Prostate gland (tissue), 2 donors: ENCODE measurements around the gene RND3. TPM values are rescaled to one million over a fixed set of nuclear protein-coding genes. Genes with fewer than 3 reads are reported as not detected.

Experiments
- DNase-seq: peaks from one replicate; pipeline ENCODE4 v3.0.0-alpha.2; 2019; ENCODE audit warnings: low spot score
- H3K27ac ChIP-seq, 2 donors: fragments of 200-600 bp; sonication (generic); 2 replicates each; pipeline ENCODE4 v1.5.1; 2017 to 2019
- H3K27me3 ChIP-seq: fragments of 200-600 bp; sonication (generic); replicated peaks from 2 replicates; pipeline ENCODE4 v1.5.1; 2019; ENCODE audit not compliant: insufficient read depth
- H3K36me3 ChIP-seq, 2 donors: fragments of 200-600 bp; sonication (generic); 1 replicate in 1 of 2; 2 replicates in 1 of 2; pipeline versions ENCODE4 v1.5.1 to v1.8.1; 2017 to 2019
- H3K4me1 ChIP-seq: fragments of 200-600 bp; sonication (generic); replicated peaks from 2 replicates; pipeline ENCODE4 v1.5.1; 2019
- H3K4me3 ChIP-seq, 2 donors: fragments of 200-600 bp; sonication (generic); 2 replicates each; pipeline ENCODE4 v1.5.1; 2017 to 2019
- H3K9me3 ChIP-seq: fragments of 200-600 bp; sonication (generic); 2 replicates; pipeline ENCODE4 v1.5.1; 2017
- CTCF ChIP-seq, 4 experiments: fragments of 200-600 bp in 2 of 4; fragments of 450-650 bp in 2 of 4; sonication (generic) in 2 of 4; IDR thresholded peaks; 1 replicate in 3 of 4; 2 replicates in 1 of 4; pipeline ENCODE4 v1.5.1; 2016 to 2019; ENCODE audit warnings: antibody characterized with exemption in 4 of 4, mild to moderate bottlenecking in 2 of 4, moderate library complexity in 2 of 4
- POLR2A ChIP-seq: fragments of 450-650 bp; IDR thresholded peaks from one replicate; pipeline ENCODE4 v1.6.1; 2016; ENCODE audit warnings: antibody characterized with exemption, mild to moderate bottlenecking
- POLR2AphosphoS5 ChIP-seq: sonication (generic); formaldehyde crosslinking; IDR thresholded peaks from one replicate; pipeline ENCODE4 v1.6.1; 2017; ENCODE audit warnings: antibody characterized with exemption
- WGBS: methylation state at CpG from one replicate; pipeline ENCODE4 v1.1.5; 2018; 5-methylcytosine and 5-hydroxymethylcytosine counted together
- intact Hi-C: fragments of 100-400 bp; cut with DNase I; formaldehyde crosslinking; loops from one replicate; pipeline ENCODE4 v1.14.2; 2022
- total RNA-seq, 2 donors: library from RNA; depleted of rRNA; stranded (reverse); fragments of >200 nt; gene quantifications; one replicate each; pipeline ENCODE4 v1.1.0, GENCODE V29; 2016

The RND3 gene
- total RNA-seq, 2 donors from 2014 or later: 26.2 to 54.7 TPM

GRCh38 chr2:150464986-150465385, 22.5 kb downstream of the RND3 start:
- TF ChIP-seq POLR2AphosphoS5 (no peak), CTCF (IDR thresholded peaks at IDR 0.05) (no peak), POLR2A (no peak)
- no peak overlapping the region for H3K4me3 ChIP-seq
- 95% methylated on average over 1 of the region's 1 CpG for WGBS

GRCh38 chr2:150464270-150464669, 23.2 kb downstream of the RND3 start:
- Histone ChIP-seq H3K4me3 (no peak overlapping the region), H3K9me3 (no peaks in the 10 kb centered on the region), H3K4me1 (no peaks in the 10 kb centered on the region), H3K27ac (no peak overlapping the region), H3K36me3 (no peaks in the 10 kb centered on the region), H3K27me3 (no peaks in the 10 kb centered on the region)
- WGBS: 85% methylated on average over 1 of the region's 1 CpG
- intact Hi-C loops: no loop called here
- TF ChIP-seq POLR2A: no peak
- no peak for TF ChIP-seq CTCF (IDR thresholded peaks at IDR 0.05)
- no peak for DNase-seq

More at GRCh38 chr2:150464986-150465385, 22.5 kb downstream of the RND3 start:
- Histone ChIP-seq H3K27me3 (no peaks in the 10 kb centered on the region), H3K4me1 (no peaks in the 10 kb centered on the region), H3K36me3 (no peaks in the 10 kb centered on the region), H3K9me3 (no peaks in the 10 kb centered on the region), H3K27ac (no peak overlapping the region)
- DNase-seq: no peak
- intact Hi-C loops: no loop called here

- intact Hi-C loops: no loop called here
- TF ChIP-seq CTCF (IDR thresholded peaks at IDR 0.05) (no peak), POLR2AphosphoS5 (no peak), POLR2A (no peak)
- Histone ChIP-seq H3K36me3 (no peaks in the 10 kb centered on the region), H3K27ac (no peak overlapping the region), H3K4me3 (no peak overlapping the region), H3K9me3 (no peaks in the 10 kb centered on the region), H3K27me3 (no peaks in the 10 kb centered on the region), H3K4me1 (no peaks in the 10 kb centered on the region)
- no peak for DNase-seq
- 72% methylated on average over 2 of the region's 2 CpGs for WGBS
These were observed 24.7 kb downstream of the RND3 start for GRCh38 chr2:150462770-150463169.

- intact Hi-C loops: no loop called here
- H3K4me1 ChIP-seq: no peaks in the 10 kb centered on the region
- TF ChIP-seq CTCF (IDR thresholded peaks at IDR 0.05) (no peak), POLR2AphosphoS5 (no peak), POLR2A (no peak)
- H3K36me3 ChIP-seq: no peaks in the 10 kb centered on the region
- H3K4me3 ChIP-seq: no peak overlapping the region
- H3K27ac ChIP-seq: no peak overlapping the region
- H3K9me3 ChIP-seq: no peaks in the 10 kb centered on the region
- no peaks in the 10 kb centered on the region for H3K27me3 ChIP-seq
- 97% methylated on average over 1 of the region's 1 CpG for WGBS
- DNase-seq: no peak
These were observed 28.2 kb downstream of the RND3 start for GRCh38 chr2:150459281-150459680.

GRCh38 chr2:150450765-150451164, 36.7 kb downstream of the RND3 start:
- 85% methylated on average over 3 of the region's 3 CpGs for WGBS
- intact Hi-C loops: no loop called here

More at GRCh38 chr2:150450765-150451164, 36.7 kb downstream of the RND3 start:
- Histone ChIP-seq H3K4me3 (no peak overlapping the region), H3K27me3 (no peaks in the 10 kb centered on the region), H3K27ac (no peak overlapping the region), H3K9me3 (no peaks in the 10 kb centered on the region), H3K36me3 (no peaks in the 10 kb centered on the region), H3K4me1 (no peaks in the 10 kb centered on the region)
- TF ChIP-seq POLR2A: no peak
- no peak for TF ChIP-seq POLR2AphosphoS5
- TF ChIP-seq CTCF (IDR thresholded peaks at IDR 0.05): no peak
- no peak for DNase-seq
